ENCODE results near the gene LHPP.

LHPP gene

GRCh38 chr10:124482876-124483275 lies 21.3 kb downstream of the LHPP start:
- Histone ChIP-seq H3K9me3 (ENCODE audit: control insufficient read depth, insufficient read depth, low read length) (0 out of 2 replicates have a peak, but pooled peaks cover 5% of the 10 kb centered on the region), H3K27me3 (ENCODE audit: control insufficient read depth, low read length) (no peaks in the 10 kb centered on the region), H3K79me2 (ENCODE audit: control insufficient read depth, low read length) (no peaks in the 10 kb centered on the region)

GRCh38 chr10:124484031-124484430 lies 22.4 kb downstream of the LHPP start:
- Histone ChIP-seq H3K4me3 (ENCODE audit: low read length) (no peak overlapping the region), H3K27ac (ENCODE audit: low read depth, low read length) (no peak overlapping the region), H3K4me1 (ENCODE audit: control insufficient read depth, low read length) (peaks cover 5% of the 10 kb centered on the region), H3K9me2 (replicated peaks; ENCODE audit: control insufficient read depth, low read length) (no peaks in the 10 kb centered on the region), H3K4me2 (ENCODE audit: low read length) (no peak overlapping the region), H3K27me3 (ENCODE audit: control insufficient read depth, low read length) (no peaks in the 10 kb centered on the region), H3K79me2 (ENCODE audit: control insufficient read depth, low read length) (no peaks in the 10 kb centered on the region), H3K9me3 (ENCODE audit: control insufficient read depth, insufficient read depth, low read length) (0 out of 2 replicates have a peak, but pooled peaks cover 5% of the 10 kb centered on the region), H3F3A (ENCODE audit: control insufficient read depth, insufficient read depth) (no peaks in the 10 kb centered on the region), H4K20me1 (ENCODE audit: control insufficient read depth, insufficient read depth, low read depth, low read length) (no peaks in the 10 kb centered on the region), H3K36me3 (ENCODE audit: control insufficient read depth, low read length) (no peaks in the 10 kb centered on the region)
- TF ChIP-seq CTCF (IDR thresholded peaks at IDR 0.05; ENCODE audit: low read depth, low read length, poor library complexity, severe bottlenecking) (no peak), EZH2phosphoT487 (IDR thresholded peaks at IDR 0.05; ENCODE audit: borderline replicate concordance, low read length) (no peak)

More at GRCh38 chr10:124482876-124483275, 21.3 kb downstream of the LHPP start:
- no peaks in the 10 kb centered on the region for H4K20me1 ChIP-seq (ENCODE audit: control insufficient read depth, insufficient read depth, low read depth, low read length)
- H3K4me1 ChIP-seq (ENCODE audit: control insufficient read depth, low read length), result no peaks in the 10 kb centered on the region
- no peak overlapping the region for H3K4me2 ChIP-seq (ENCODE audit: low read length)
- no peak overlapping the region for H3K27ac ChIP-seq (ENCODE audit: low read depth, low read length)
- TF ChIP-seq EZH2phosphoT487 (IDR thresholded peaks at IDR 0.05; ENCODE audit: borderline replicate concordance, low read length) (no peak), CTCF (IDR thresholded peaks at IDR 0.05; ENCODE audit: low read depth, low read length, poor library complexity, severe bottlenecking) (no peak)
- H3F3A ChIP-seq (ENCODE audit: control insufficient read depth, insufficient read depth), result no peaks in the 10 kb centered on the region
- no peaks in the 10 kb centered on the region for H3K9me2 ChIP-seq (replicated peaks; ENCODE audit: control insufficient read depth, low read length)
- H3K4me3 ChIP-seq (ENCODE audit: low read length), result no peak overlapping the region
- H3K36me3 ChIP-seq (ENCODE audit: control insufficient read depth, low read length), result no peaks in the 10 kb centered on the region

- H3K27ac ChIP-seq (ENCODE audit: low read depth, low read length), result no peak overlapping the region
- no peaks in the 10 kb centered on the region for H3K9me2 ChIP-seq (replicated peaks; ENCODE audit: control insufficient read depth, low read length)
- 0 out of 2 replicates have a peak, but pooled peaks cover 5% of the 10 kb centered on the region for H3K9me3 ChIP-seq (ENCODE audit: control insufficient read depth, insufficient read depth, low read length)
- H3K36me3 ChIP-seq (ENCODE audit: control insufficient read depth, low read length), result no peaks in the 10 kb centered on the region
- H3K4me1 ChIP-seq (ENCODE audit: control insufficient read depth, low read length), result peaks cover 7% of the 10 kb centered on the region
- TF ChIP-seq CTCF (IDR thresholded peaks at IDR 0.05; ENCODE audit: low read depth, low read length, poor library complexity, severe bottlenecking) (no peak), EZH2phosphoT487 (IDR thresholded peaks at IDR 0.05; ENCODE audit: borderline replicate concordance, low read length) (no peak)
- H3K4me2 ChIP-seq (ENCODE audit: low read length), result no peak overlapping the region
- H3K27me3 ChIP-seq (ENCODE audit: control insufficient read depth, low read length), result no peaks in the 10 kb centered on the region
- no peak overlapping the region for H3K4me3 ChIP-seq (ENCODE audit: low read length)
- H3K79me2 ChIP-seq (ENCODE audit: control insufficient read depth, low read length), result no peaks in the 10 kb centered on the region
- H4K20me1 ChIP-seq (ENCODE audit: control insufficient read depth, insufficient read depth, low read depth, low read length), result no peaks in the 10 kb centered on the region
- H3F3A ChIP-seq (ENCODE audit: control insufficient read depth, insufficient read depth), result no peaks in the 10 kb centered on the region
These were observed 23.0 kb downstream of the LHPP start for GRCh38 chr10:124484661-124485060.
